CD4-positive, alpha-beta T cell (primary cell): ENCODE measurements around the gene BRINP3. TPM values are rescaled to one million over a fixed set of nuclear protein-coding genes. Genes with fewer than 3 reads are reported as not detected.

ENCODE experiments used
- ATAC-seq: fragments of 200-7000 bp; cut with Tn5 transposase; one replicate; pipeline ENCODE4 v1.10.0; 2022; ENCODE audit warnings: mild to moderate bottlenecking; ENCODE audit not compliant: poor library complexity
- CTCF ChIA-PET: fragments of 350-600 bp; sonication (Branson Sonifier 250); formaldehyde crosslinking; loops from one replicate; lab custom pipeline; 2021; ENCODE audit warnings: antibody characterized with exemption, inconsistent platforms; lab: Charles Lee
- POLR2A ChIA-PET: fragments of 350-600 bp; sonication (Branson Sonifier 250); formaldehyde crosslinking; loops from one replicate; lab custom pipeline; 2021; ENCODE audit warnings: antibody characterized with exemption, inconsistent platforms; lab: Charles Lee
- DNase-seq, 14 experiments: peaks; one replicate each; pipeline ENCODE4 v3.0.0-alpha.2; 2013 to 2020; ENCODE audit warnings: mixed read lengths in 2 of 14
- H3K27ac ChIP-seq, 2 donors: one replicate each; pipeline versions ENCODE4 v1.5.1 to v1.7.0; 2013; ENCODE audit warnings: low read length in 2 of 2, low read depth in 1 of 2, mild to moderate bottlenecking in 1 of 2
- H3K27me3 ChIP-seq, 2 experiments: 1 replicate in 1 of 2; 2 replicates in 1 of 2; pipeline versions ENCODE4 v1.6.1 to v1.7.0; 2013; ENCODE audit warnings: low read length in 2 of 2, control low read depth in 1 of 2, mild to moderate bottlenecking in 1 of 2, moderate library complexity in 1 of 2; ENCODE audit not compliant: insufficient read depth in 2 of 2, control insufficient read depth in 1 of 2
- H3K36me3 ChIP-seq: one replicate; pipeline ENCODE4 v1.6.1; 2013; ENCODE audit warnings: low read length, control low read depth; ENCODE audit not compliant: insufficient read depth
- H3K4me1 ChIP-seq: one replicate; pipeline ENCODE4 v1.6.1; 2013; ENCODE audit warnings: low read length, control low read depth; ENCODE audit not compliant: insufficient read depth
- H3K4me3 ChIP-seq: one replicate; pipeline ENCODE4 v1.5.1; 2013; ENCODE audit warnings: mild to moderate bottlenecking, low read length, moderate library complexity
- H3K9me3 ChIP-seq, 2 experiments: 1 replicate in 1 of 2; 2 replicates in 1 of 2; pipeline versions ENCODE4 v1.6.1 to v1.7.0; 2013; ENCODE audit warnings: low read length in 2 of 2, mild to moderate bottlenecking in 2 of 2, control low read depth in 1 of 2, moderate library complexity in 1 of 2; ENCODE audit not compliant: control insufficient read depth in 1 of 2, insufficient read depth in 1 of 2
- H3K27ac Mint-ChIP-seq: one replicate; pipeline ENCODE4 v1.8.0; 2020; ENCODE audit warnings: mixed read lengths
- H3K27me3 Mint-ChIP-seq: one replicate; pipeline ENCODE4 v1.8.0; 2021; ENCODE audit warnings: mixed read lengths
- H3K36me3 Mint-ChIP-seq: one replicate; pipeline ENCODE4 v1.8.0; 2021; ENCODE audit warnings: low read depth, mixed read lengths
- H3K4me1 Mint-ChIP-seq: one replicate; pipeline ENCODE4 v1.8.0; 2021; ENCODE audit warnings: low read depth, mixed read lengths
- H3K4me3 Mint-ChIP-seq: one replicate; pipeline ENCODE4 v1.8.0; 2020; ENCODE audit warnings: mild to moderate bottlenecking, mixed read lengths
- H3K9me3 Mint-ChIP-seq: one replicate; pipeline ENCODE4 v1.8.0; 2020; ENCODE audit warnings: mixed read lengths
- CTCF ChIP-seq: fragments of 200-600 bp; IDR thresholded peaks from one replicate; pipeline ENCODE4 v1.8.0; 2022; ENCODE audit warnings: antibody characterized with exemption, mild to moderate bottlenecking
- intact Hi-C, 2 experiments: fragments of 100-400 bp; cut with DNase I in 1 of 2; cut with micrococcal nuclease in 1 of 2; formaldehyde crosslinking; loops; one replicate each; pipeline versions ENCODE4 v1.15.1 to v1.9.0; 2023 to 2025; cut with DNase I, micrococcal nuclease
- total RNA-seq, 174 experiments: library from RNA in 2 of 174; stranded (reverse) in 2 of 174; gene quantifications; one replicate each; pipeline ENCODE4 v1.2.3 and lab custom pipeline; 2021 to 2026

BRINP3 gene
- total RNA-seq, 2 experiments from 2014 or later, result not detected

GRCh38 chr1:190464690-190465089 lies 13.0 kb downstream of the BRINP3 start:
- no peaks in the 10 kb centered on the region for H3K36me3 Mint-ChIP-seq
- H3K36me3 ChIP-seq, result no peaks in the 10 kb centered on the region
- POLR2A ChIA-PET, result no interaction called here
- DNase-seq, result no peak
- ATAC-seq, result no peak
- no peak overlapping the region for H3K27ac Mint-ChIP-seq
- no peak overlapping the region for H3K4me3 ChIP-seq
- no peaks in the 10 kb centered on the region for H3K4me1 ChIP-seq
- H3K4me3 Mint-ChIP-seq, result no peak overlapping the region
- intact Hi-C loops, result no loop called here
- peaks cover 3% of the 10 kb centered on the region for H3K9me3 Mint-ChIP-seq
- no peak for TF ChIP-seq CTCF
- H3K27me3 Mint-ChIP-seq, result no peaks in the 10 kb centered on the region
- H3K9me3 ChIP-seq, result peaks cover 0 to 3% of the 10 kb centered on the region in 2 experiments
- H3K27me3 ChIP-seq, result no peaks in the 10 kb centered on the region
- H3K27ac ChIP-seq, result no peak overlapping the region
- H3K4me1 Mint-ChIP-seq, result no peaks in the 10 kb centered on the region
- CTCF ChIA-PET, result no interaction called here

- Histone ChIP-seq H3K27ac (no peak overlapping the region), H3K27me3 (no peaks in the 10 kb centered on the region), H3K9me3 (peaks cover 0 to 7% of the 10 kb centered on the region in 2 experiments), H3K4me1 (no peaks in the 10 kb centered on the region), H3K36me3 (no peaks in the 10 kb centered on the region), H3K4me3 (no peak overlapping the region)
- Mint-ChIP-seq H3K27ac (no peak overlapping the region), H3K27me3 (no peaks in the 10 kb centered on the region), H3K4me3 (no peak overlapping the region), H3K4me1 (no peaks in the 10 kb centered on the region), H3K9me3 (peaks cover 2% of the 10 kb centered on the region), H3K36me3 (no peaks in the 10 kb centered on the region)
- intact Hi-C loops, result no loop called here
- ChIA-PET POLR2A (no interaction called here), CTCF (no interaction called here)
- no peak for ATAC-seq
- no peak for DNase-seq
- no peak for TF ChIP-seq CTCF
Measured at GRCh38 chr1:190456129-190456528, 21.5 kb downstream of the BRINP3 start.

- Mint-ChIP-seq H3K27me3 (no peaks in the 10 kb centered on the region), H3K4me3 (no peak overlapping the region), H3K27ac (no peak overlapping the region), H3K9me3 (peaks cover 2% of the 10 kb centered on the region), H3K36me3 (no peaks in the 10 kb centered on the region), H3K4me1 (no peaks in the 10 kb centered on the region)
- Histone ChIP-seq H3K4me3 (no peak overlapping the region), H3K27me3 (no peaks in the 10 kb centered on the region), H3K36me3 (no peaks in the 10 kb centered on the region), H3K9me3 (peaks cover 0 to 7% of the 10 kb centered on the region in 2 experiments), H3K27ac (no peak overlapping the region), H3K4me1 (no peaks in the 10 kb centered on the region)
- no peak for ATAC-seq
- intact Hi-C loops, result no loop called here
- TF ChIP-seq CTCF, result no peak
- POLR2A ChIA-PET, result no interaction called here
- DNase-seq, result no peak
- CTCF ChIA-PET, result no interaction called here
Measured at GRCh38 chr1:190455631-190456030, 22.0 kb downstream of the BRINP3 start.
